HepG2 (cell line): ENCODE results near the gene SPAG4. TPM values are rescaled to one million over a fixed set of nuclear protein-coding genes. Genes with fewer than 3 reads are reported as not detected.

ENCODE experiments used
- AHDC1 ChIP-seq: sonication (generic); formaldehyde crosslinking; IDR thresholded peaks from 2 replicates; pipeline ENCODE4 v1.5.1; 2020; ENCODE audit warnings: mild to moderate bottlenecking, missing genetic modification reagents, borderline replicate concordance
- AKNA ChIP-seq: sonication (generic); formaldehyde crosslinking; IDR thresholded peaks from 2 replicates; pipeline ENCODE4 v1.4.0; 2020; ENCODE audit warnings: missing genetic modification reagents, borderline replicate concordance
- ELF1 ChIP-seq: sonication (generic); formaldehyde crosslinking; IDR thresholded peaks from 2 replicates; pipeline ENCODE4 v1.4.0; 2020; ENCODE audit warnings: missing genetic modification reagents
- GLI4 ChIP-seq: sonication (generic); formaldehyde crosslinking; IDR thresholded peaks from 2 replicates; pipeline ENCODE4 v1.5.1; 2020; ENCODE audit warnings: missing genetic modification reagents, mild to moderate bottlenecking, moderate library complexity, borderline replicate concordance
- SUZ12 ChIP-seq: fragments of 150-350 bp; IDR thresholded peaks from 2 replicates; pipeline ENCODE4 v1.6.1; 2014; ENCODE audit warnings: low read depth, low read length
- TOE1 ChIP-seq: sonication (generic); formaldehyde crosslinking; IDR thresholded peaks from 2 replicates; pipeline ENCODE4 v1.4.0; 2020; ENCODE audit warnings: mild to moderate bottlenecking, missing genetic modification reagents
- ZBTB14 ChIP-seq: sonication (generic); formaldehyde crosslinking; IDR thresholded peaks from 2 replicates; pipeline ENCODE4 v1.4.0; 2020; ENCODE audit warnings: missing genetic modification reagents
- ZFP36L1 ChIP-seq: sonication (generic); formaldehyde crosslinking; IDR thresholded peaks from 2 replicates; pipeline ENCODE4 v1.8.0; 2022; ENCODE audit warnings: mild to moderate bottlenecking, missing genetic modification reagents, moderate library complexity
- ZNF280B ChIP-seq: sonication (generic); formaldehyde crosslinking; IDR thresholded peaks from 2 replicates; pipeline ENCODE4 v1.5.0; 2020; ENCODE audit warnings: missing genetic modification reagents, mild to moderate bottlenecking, borderline replicate concordance
- ZNF572 ChIP-seq: sonication (generic); formaldehyde crosslinking; IDR thresholded peaks from 2 replicates; pipeline ENCODE4 v1.5.1; 2020; ENCODE audit warnings: mild to moderate bottlenecking, missing genetic modification reagents
- ZSCAN20 ChIP-seq: sonication (generic); formaldehyde crosslinking; IDR thresholded peaks from 2 replicates; pipeline ENCODE4 v1.4.0; 2020; ENCODE audit warnings: missing genetic modification reagents, mild to moderate bottlenecking, borderline replicate concordance
- polyA plus RNA-seq, 8 experiments: library from polyadenylated mRNA; depleted of rRNA in 3 of 8; stranded (reverse) in 7 of 8; unstranded in 1 of 8; fragments of >200 nt; fragmentation: Illumina TruSeq in 4 of 8; extraction: Trizol in 4 of 8; gene quantifications; 2 replicates each; pipeline versions ENCODE4 v1.2.1 to v1.2.3, GENCODE V29; 2011 to 2016; ENCODE audit warnings: low read depth in 4 of 8, missing spikeins in 1 of 8, mixed read lengths in 1 of 8; ENCODE audit not compliant: insufficient read depth in 1 of 8
- total RNA-seq, 5 experiments: library from RNA; depleted of rRNA; stranded (reverse); fragments of >200 nt; fragmentation: Illumina TruSeq; extraction: Trizol; gene quantifications; 2 replicates each; pipeline ENCODE4 v1.2.3, GENCODE V29; 2016; ENCODE audit warnings: low read depth in 1 of 5

Gene SPAG4
- total and polyA plus RNA-seq, 2 of the 13 experiments (the other 11 are each of a cell fraction or from before 2014, with no cell fraction given): 5.8 to 137 TPM

GRCh38 chr20:35616465-35617396 lies 1.1 kb downstream of the SPAG4 start (continued):
- TF ChIP-seq ZBTB14 (CRISPR knock-in tag) (no peak), ZFP36L1 (CRISPR knock-in tag) (no peak), ZSCAN20 (CRISPR knock-in tag) (peak; percentile 60), SUZ12 (no peak), ELF1 (no peak), ZNF280B (CRISPR knock-in tag) (peak; percentile 99), AKNA (CRISPR knock-in tag) (no peak), GLI4 (no peak), ZNF572 (CRISPR knock-in tag) (peak; percentile 85), AHDC1 (no peak; the same call in 1 of the 2 replicates), TOE1 (CRISPR knock-in tag) (no peak; the same call in 1 of the 2 replicates)
